DOHH2 (cell line): ENCODE data around the gene KCTD16.

ENCODE experiments used
- EZH2phosphoT487 ChIP-seq: fragments of 200-600 bp; sonication (generic); IDR thresholded peaks from 2 replicates; pipeline ENCODE4 v1.6.1; 2017; ENCODE audit warnings: borderline replicate concordance, mild to moderate bottlenecking, antibody characterized with exemption, low read length, moderate library complexity, mixed read lengths
- TF ChIP-seq, protein P1 (sequence below): fragments of 200-600 bp; sonication (generic); IDR thresholded peaks from one replicate; pipeline ENCODE4 v1.5.1; 2014; ENCODE audit warnings: antibody characterized with exemption, mild to moderate bottlenecking, low read depth, low read length; ENCODE audit not compliant: poor library complexity, severe bottlenecking

DNA sequence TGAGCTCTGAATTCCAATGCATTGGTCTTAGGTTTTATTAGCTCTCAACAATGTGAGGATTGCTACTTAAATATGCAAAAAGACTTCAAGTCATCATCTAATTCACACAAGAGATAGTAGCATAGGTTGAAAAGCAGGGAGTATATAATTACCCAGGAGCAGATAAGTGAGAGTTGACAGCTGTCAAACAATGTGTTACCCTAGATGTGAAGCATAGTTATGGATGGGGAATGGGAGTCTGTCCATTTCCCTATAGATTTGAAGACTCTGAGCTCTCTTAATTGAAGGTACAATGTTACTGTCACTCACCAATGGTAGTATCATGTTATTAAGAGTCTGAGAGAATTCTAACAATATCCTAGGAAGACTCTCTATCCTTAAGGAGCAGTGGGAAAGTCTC lies 160.7 kb downstream of the KCTD16 start:
- TF ChIP-seq, protein P1, sequence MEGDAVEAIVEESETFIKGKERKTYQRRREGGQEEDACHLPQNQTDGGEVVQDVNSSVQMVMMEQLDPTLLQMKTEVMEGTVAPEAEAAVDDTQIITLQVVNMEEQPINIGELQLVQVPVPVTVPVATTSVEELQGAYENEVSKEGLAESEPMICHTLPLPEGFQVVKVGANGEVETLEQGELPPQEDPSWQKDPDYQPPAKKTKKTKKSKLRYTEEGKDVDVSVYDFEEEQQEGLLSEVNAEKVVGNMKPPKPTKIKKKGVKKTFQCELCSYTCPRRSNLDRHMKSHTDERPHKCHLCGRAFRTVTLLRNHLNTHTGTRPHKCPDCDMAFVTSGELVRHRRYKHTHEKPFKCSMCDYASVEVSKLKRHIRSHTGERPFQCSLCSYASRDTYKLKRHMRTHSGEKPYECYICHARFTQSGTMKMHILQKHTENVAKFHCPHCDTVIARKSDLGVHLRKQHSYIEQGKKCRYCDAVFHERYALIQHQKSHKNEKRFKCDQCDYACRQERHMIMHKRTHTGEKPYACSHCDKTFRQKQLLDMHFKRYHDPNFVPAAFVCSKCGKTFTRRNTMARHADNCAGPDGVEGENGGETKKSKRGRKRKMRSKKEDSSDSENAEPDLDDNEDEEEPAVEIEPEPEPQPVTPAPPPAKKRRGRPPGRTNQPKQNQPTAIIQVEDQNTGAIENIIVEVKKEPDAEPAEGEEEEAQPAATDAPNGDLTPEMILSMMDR: no peak
- TF ChIP-seq EZH2phosphoT487: no peak
